Left lung (tissue), 10 donors: ENCODE measurements around the gene SLIT3. TPM values are rescaled to one million over a fixed set of nuclear protein-coding genes. Genes with fewer than 3 reads are reported as not detected.

ENCODE experiments used
- ATAC-seq: fragments of 200-7000 bp; cut with Tn5 transposase; one replicate; pipeline ENCODE4 v1.9.1; 2020; ENCODE audit warnings: moderate library complexity
- DNase-seq, 4 donors: peaks; one replicate each; pipeline ENCODE4 v3.0.0-alpha.2; 2013 to 2020
- H3K27ac ChIP-seq, 2 donors: fragments of 200-600 bp; sonication (generic) in 1 of 2; one replicate each; pipeline versions ENCODE4 v1.5.0 to v1.8.0; 2020 to 2021
- H3K27me3 ChIP-seq, 2 donors: fragments of 200-600 bp; sonication (generic) in 1 of 2; one replicate each; pipeline versions ENCODE4 v1.5.0 to v1.8.0; 2020 to 2021
- H3K36me3 ChIP-seq, 2 donors: fragments of 200-600 bp; sonication (generic) in 1 of 2; one replicate each; pipeline versions ENCODE4 v1.5.0 to v1.8.0; 2020 to 2021
- H3K4me1 ChIP-seq, 2 donors: fragments of 200-600 bp; one replicate each; pipeline ENCODE4 v1.8.0; 2021
- H3K4me3 ChIP-seq, 2 donors: fragments of 200-600 bp; sonication (generic) in 1 of 2; one replicate each; pipeline versions ENCODE4 v1.5.0 to v1.8.0; 2020 to 2021; ENCODE audit warnings: mild to moderate bottlenecking in 1 of 2
- H3K9me3 ChIP-seq, 2 donors: fragments of 200-600 bp; sonication (generic) in 1 of 2; one replicate each; pipeline versions ENCODE4 v1.5.0 to v1.8.0; 2020 to 2021
- CTCF ChIP-seq, 2 donors: fragments of 200-600 bp; sonication (generic) in 1 of 2; IDR thresholded peaks; one replicate each; pipeline versions ENCODE4 v1.5.0 to v1.8.0; 2021; ENCODE audit warnings: antibody characterized with exemption in 2 of 2
- intact Hi-C, 2 donors: fragments of 100-400 bp; cut with DNase I; formaldehyde crosslinking; loops; one replicate each; pipeline versions ENCODE4 v1.11.2 to v1.14.2; 2022
- polyA plus RNA-seq, 6 donors: library from polyadenylated mRNA; unstranded; fragments of 120-200 nt; gene quantifications; one replicate each; pipeline ENCODE4 v1.2.1, GENCODE V29; 2013; ENCODE audit not compliant: insufficient read length in 6 of 6
- total RNA-seq, 2 donors: library from RNA; stranded (reverse); fragmentation: NEBNext Ultra II Directional; extraction: Animal tissue kit (Norgen Biotek cat#: 25700); gene quantifications; one replicate each; pipeline ENCODE4 v1.2.1, GENCODE V29; 2021
- donor health status: DM: no; HTN: yes; CAD: no.
- donor health status: DM: no; HTN: no; CAD: no.

The SLIT3 gene
- total and polyA plus RNA-seq, 8 donors: 37.6 to 77.1 (median 45.9) TPM

GRCh38 chr5:168940712-168941111 lies 360.2 kb downstream of the SLIT3 start:
- Histone ChIP-seq H3K4me1 (no peaks in the 10 kb centered on the region), H3K27me3 (peaks cover 0 to 6% of the 10 kb centered on the region in 2 donors), H3K36me3 (no peaks in the 10 kb centered on the region), H3K4me3 (no peak overlapping the region), H3K27ac (no peak overlapping the region), H3K9me3 (no peaks in the 10 kb centered on the region)
- no peak for TF ChIP-seq CTCF (IDR thresholded peaks at IDR 0.05)
- no peak for ATAC-seq
- DNase-seq: no peak
- intact Hi-C loops: no loop called here

DNA sequence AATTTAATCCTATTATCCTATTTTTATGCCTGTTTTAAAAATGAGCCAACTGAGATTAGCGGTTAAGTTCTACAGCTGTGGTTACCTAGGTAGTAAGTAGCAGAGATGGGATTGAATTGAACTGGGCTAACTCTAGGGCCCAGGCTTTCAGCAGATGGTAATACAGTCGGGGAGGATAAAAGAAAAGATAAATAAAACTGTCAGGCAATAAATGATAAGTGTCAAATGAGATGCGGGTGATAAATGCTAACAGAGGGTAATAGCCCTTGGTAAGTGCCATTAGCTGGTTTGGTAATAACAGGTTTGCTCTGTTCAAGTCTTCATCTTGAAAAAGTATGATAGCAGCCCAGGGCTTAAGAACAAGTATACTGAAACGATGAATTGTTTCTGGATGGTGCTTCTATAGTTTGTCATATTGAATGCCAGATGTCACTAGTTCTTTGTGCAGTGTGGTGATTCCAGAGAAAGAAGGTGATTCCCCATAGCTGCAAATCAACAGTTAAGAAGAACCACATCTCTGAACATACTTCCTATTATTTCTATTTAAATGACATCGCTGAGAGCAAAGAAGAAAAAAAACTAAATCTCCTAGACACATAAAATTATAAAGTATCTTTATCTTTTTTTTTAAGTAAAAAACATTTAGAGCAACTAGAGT lies 360.9 kb downstream of the SLIT3 start:
- Histone ChIP-seq H3K9me3 (no peaks in the 10 kb centered on the region), H3K27ac (no peak overlapping the region), H3K4me1 (no peaks in the 10 kb centered on the region), H3K4me3 (no peak overlapping the region), H3K36me3 (no peaks in the 10 kb centered on the region), H3K27me3 (peaks cover 0 to 6% of the 10 kb centered on the region in 2 donors)
- ATAC-seq (no peak), DNase-seq (no peak)
- TF ChIP-seq CTCF (IDR thresholded peaks at IDR 0.05): no peak
- intact Hi-C loops: no loop called here

DNA sequence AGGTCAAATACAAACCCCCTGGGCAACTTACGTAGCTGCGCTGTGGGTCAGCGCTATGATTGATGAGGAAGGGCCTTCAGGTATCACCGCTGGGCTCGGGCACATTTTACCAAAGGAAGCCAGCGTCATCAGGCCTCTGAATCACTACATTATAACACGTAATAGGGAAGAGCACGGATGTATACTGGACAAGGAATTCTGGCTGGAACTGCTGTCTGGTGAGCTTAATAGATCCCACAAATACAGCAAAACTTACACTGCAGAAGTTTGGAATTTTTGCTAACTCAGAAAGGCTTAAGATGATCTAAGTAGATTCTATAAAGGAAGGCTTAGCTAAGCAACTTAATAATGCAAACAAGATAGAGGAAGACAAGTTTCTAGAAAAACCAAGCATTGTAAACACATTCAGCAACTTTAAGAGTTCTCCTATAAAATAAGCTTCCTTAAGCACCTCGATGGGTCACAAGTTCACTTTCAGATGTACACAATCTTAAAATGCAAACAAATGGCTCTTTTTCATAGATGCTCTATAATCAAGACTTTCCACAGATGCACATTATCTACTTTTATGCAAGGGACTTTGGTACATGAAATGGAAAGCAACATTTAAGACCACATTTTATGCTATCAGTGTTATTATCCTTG lies 361.7 kb downstream of the SLIT3 start:
- no peak for TF ChIP-seq CTCF (IDR thresholded peaks at IDR 0.05)
- no peaks in the 10 kb centered on the region for H3K4me1 ChIP-seq

GRCh38 chr5:168936511-168936910 lies 364.4 kb downstream of the SLIT3 start:
- H3K4me3 ChIP-seq: no peak overlapping the region
- ATAC-seq: no peak

More for the DNA sequence above, 361.7 kb downstream of the SLIT3 start:
- Histone ChIP-seq H3K27me3 (peaks cover 0 to 6% of the 10 kb centered on the region in 2 donors), H3K36me3 (no peaks in the 10 kb centered on the region), H3K4me3 (no peak overlapping the region), H3K27ac (no peak overlapping the region), H3K9me3 (no peaks in the 10 kb centered on the region)
- DNase-seq (no peak), ATAC-seq (no peak)
- intact Hi-C loops: no loop called here

More at GRCh38 chr5:168936511-168936910, 364.4 kb downstream of the SLIT3 start:
- Histone ChIP-seq H3K27me3 (no peaks in the 10 kb centered on the region), H3K36me3 (no peaks in the 10 kb centered on the region), H3K27ac (no peak overlapping the region), H3K4me1 (no peaks in the 10 kb centered on the region), H3K9me3 (no peaks in the 10 kb centered on the region)
- intact Hi-C loops: no loop called here
- no peak for DNase-seq
- TF ChIP-seq CTCF (IDR thresholded peaks at IDR 0.05): no peak
